ENCODE results near the gene ALDH3B2. TPM values are rescaled to one million over a fixed set of nuclear protein-coding genes. Genes with fewer than 3 reads are reported as not detected.

ALDH3B2 gene
- total RNA-seq, 1 donor from 2014 or later, result 3.1 TPM

DNA sequence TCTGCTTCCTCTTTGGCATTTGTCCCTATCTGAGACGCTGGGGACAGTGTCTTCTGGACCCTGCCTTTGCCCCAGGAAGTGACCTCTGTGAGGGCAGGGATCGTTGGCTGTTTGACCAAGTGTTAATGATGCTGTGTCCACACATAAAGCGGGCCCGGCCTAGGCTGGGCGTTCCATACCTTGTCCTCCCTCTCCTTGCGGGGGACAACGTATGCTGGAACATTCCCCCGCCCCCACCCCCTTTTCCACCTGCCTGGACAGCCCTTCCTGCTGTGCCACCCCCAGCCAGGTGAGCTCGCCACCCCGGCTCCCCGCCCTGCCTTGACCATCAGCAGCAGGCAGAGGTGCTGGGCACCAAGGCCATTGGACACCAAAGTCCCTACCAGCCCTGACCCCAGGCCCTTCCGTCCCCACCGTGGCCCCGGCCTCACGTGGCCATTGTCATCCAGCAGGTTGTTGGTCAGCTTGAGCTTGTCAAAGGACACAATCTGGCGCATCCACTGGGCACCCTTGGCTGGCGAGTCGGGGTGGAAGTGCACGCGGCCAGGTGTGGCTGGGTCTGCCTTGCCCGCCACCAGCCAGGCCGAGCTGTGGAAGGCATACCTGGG is 40.6 kb downstream of the ALDH3B2 start:
- Mint-ChIP-seq H3K36me3 (no peaks in the 10 kb centered on the region), H3K4me1 (peaks cover 8% of the 10 kb centered on the region), H3K4me3 (no peak overlapping the region), H3K27me3 (ENCODE audit: low read depth) (peaks cover 4% of the 10 kb centered on the region), H3K27ac (no peak overlapping the region), H3K9me3 (no peaks in the 10 kb centered on the region)
- TF ChIP-seq, protein P1, sequence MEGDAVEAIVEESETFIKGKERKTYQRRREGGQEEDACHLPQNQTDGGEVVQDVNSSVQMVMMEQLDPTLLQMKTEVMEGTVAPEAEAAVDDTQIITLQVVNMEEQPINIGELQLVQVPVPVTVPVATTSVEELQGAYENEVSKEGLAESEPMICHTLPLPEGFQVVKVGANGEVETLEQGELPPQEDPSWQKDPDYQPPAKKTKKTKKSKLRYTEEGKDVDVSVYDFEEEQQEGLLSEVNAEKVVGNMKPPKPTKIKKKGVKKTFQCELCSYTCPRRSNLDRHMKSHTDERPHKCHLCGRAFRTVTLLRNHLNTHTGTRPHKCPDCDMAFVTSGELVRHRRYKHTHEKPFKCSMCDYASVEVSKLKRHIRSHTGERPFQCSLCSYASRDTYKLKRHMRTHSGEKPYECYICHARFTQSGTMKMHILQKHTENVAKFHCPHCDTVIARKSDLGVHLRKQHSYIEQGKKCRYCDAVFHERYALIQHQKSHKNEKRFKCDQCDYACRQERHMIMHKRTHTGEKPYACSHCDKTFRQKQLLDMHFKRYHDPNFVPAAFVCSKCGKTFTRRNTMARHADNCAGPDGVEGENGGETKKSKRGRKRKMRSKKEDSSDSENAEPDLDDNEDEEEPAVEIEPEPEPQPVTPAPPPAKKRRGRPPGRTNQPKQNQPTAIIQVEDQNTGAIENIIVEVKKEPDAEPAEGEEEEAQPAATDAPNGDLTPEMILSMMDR (IDR thresholded peaks at IDR 0.05; ENCODE audit: unreplicated experiment), result no peak
- DNase-seq (ENCODE audit: low spot score in 2 of 2, unreplicated experiment in 2 of 2), result peak in 1 of 2 experiments; percentile 36

DNA sequence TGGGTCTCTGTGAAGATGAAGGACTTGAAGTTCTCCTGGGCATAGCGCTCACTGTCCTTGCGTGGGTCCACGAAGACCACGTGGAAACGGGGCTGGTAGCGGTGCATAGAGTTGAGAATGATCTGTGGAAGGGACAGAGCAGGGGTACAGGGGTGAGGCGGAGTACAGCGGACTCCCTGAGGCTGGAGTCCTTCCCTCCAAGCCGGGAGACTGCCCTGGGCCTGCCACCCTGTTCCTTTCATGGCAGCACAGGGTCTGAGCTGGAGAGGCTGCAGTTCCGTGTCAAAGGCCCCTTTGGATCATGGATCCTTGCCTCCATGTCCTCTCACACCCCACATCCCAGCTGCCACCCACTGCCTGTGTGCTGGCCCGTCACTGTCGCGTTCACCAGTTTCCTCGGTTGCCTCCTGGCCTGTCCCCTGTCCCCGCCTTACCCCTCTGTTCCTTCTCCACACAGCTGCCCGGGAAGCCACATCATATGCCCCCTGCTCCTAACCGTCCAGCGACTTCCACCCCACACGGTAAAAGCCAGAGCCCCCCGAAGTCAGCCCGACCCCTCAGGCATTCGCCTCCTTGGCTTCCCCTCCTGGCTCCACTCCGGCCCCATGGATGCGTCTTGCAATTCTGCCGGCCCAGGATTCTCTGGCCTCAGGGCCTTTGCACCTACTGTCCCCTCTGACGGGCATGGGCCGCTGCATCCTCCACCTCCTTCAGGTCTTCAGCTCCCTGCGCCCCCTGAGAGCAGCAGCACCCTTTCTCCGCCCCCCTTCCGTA is 41.3 kb downstream of the ALDH3B2 start:
- DNase-seq (ENCODE audit: low spot score in 2 of 2, unreplicated experiment in 2 of 2), result no peak
- Mint-ChIP-seq H3K27me3 (ENCODE audit: low read depth) (peaks cover under 1% of the 10 kb centered on the region), H3K36me3 (no peaks in the 10 kb centered on the region), H3K9me3 (no peaks in the 10 kb centered on the region), H3K4me1 (peaks cover 8% of the 10 kb centered on the region), H3K4me3 (no peak overlapping the region), H3K27ac (no peak overlapping the region)
- TF ChIP-seq, protein P1 (IDR thresholded peaks at IDR 0.05; ENCODE audit: unreplicated experiment), result no peak

DNA sequence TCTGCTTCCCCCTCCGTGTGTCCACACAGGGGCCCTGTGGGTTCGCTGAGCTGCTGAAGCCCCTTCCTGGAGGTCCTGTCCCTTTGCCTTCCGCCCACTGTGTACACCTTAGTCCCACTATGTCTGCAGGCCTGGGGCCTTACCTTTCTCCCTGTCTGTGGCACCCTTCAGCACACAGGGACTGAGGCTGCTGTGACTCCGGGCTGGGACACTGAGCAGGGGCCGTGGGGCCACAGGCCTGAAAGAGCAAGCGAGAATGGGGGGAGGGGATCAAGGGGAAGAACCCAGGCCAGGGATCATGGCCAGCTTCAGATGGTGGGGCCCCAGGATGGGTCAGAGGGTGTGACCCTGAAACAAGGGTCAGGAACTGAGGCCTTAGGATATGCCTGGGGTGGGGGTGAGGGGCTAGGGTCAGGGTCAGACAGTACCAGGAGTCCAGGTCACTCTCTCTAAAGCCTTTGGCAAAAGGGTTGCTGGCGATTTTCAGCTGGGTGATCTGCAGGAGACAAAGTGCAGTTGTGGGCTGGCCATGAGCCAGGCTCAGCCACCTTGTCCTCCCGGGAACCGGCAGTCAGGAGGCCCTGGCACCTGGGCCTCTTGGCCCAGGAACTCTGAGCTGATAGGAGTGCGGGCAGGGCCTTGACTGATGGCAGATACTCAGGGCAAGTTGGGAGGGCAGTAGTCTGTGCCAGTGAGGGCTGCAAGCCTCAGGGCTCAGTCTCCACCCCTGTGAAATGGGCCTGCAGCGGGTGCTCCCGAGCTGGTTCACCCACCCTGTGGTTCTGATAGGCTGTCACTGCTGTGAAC is 42.0 kb downstream of the ALDH3B2 start:
- TF ChIP-seq, protein P1 (IDR thresholded peaks at IDR 0.05; ENCODE audit: unreplicated experiment), result no peak
- Mint-ChIP-seq H3K9me3 (no peaks in the 10 kb centered on the region), H3K4me3 (peak overlapping the region; percentile 59), H3K27me3 (ENCODE audit: low read depth) (no peaks in the 10 kb centered on the region), H3K27ac (no peak overlapping the region), H3K4me1 (peaks cover 8% of the 10 kb centered on the region), H3K36me3 (peaks cover under 1% of the 10 kb centered on the region)
- no peak for DNase-seq (ENCODE audit: low spot score in 2 of 2, unreplicated experiment in 2 of 2)

DNA sequence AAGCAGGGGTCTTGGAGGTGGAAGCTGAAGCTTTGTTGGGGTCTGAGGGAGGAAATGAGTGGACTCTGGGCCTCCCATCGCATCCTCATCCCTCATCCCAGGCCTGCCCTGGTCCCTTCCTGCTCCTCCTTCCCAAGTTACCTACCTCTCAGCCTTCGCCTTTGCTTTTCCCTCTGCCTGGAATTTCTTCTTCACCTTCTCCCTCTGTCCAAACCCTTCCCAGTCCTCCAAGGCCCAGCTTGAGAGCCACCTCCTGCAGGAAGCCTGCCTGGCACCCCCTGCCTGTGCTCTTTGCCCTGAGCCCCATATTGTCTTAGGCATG is 42.6 kb downstream of the ALDH3B2 start:
- H3K27ac Mint-ChIP-seq, result no peak overlapping the region
- no peaks in the 10 kb centered on the region for H3K27me3 Mint-ChIP-seq (ENCODE audit: low read depth)

DNA sequence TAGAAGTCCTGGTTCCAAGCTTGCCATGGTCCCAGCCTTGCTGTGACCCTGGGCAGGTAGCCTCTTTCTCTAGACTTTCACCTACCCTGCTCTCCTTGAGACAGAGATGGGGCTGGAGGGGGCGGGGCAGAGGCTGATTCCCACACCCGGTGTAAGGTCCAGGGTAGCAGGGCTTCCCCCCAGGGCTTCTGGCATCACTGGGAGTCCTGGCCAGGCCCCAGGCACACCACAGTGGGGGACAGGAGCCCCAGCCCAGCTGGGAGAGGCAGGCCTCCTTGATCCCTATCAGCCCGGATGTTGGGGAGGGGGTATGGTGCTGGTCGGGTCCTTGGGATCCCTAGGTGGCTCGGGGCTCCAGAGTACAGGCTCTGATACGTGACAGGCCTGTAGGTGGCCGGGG is 43.0 kb downstream of the ALDH3B2 start:
- no peak overlapping the region for H3K27ac Mint-ChIP-seq
- peaks cover 8% of the 10 kb centered on the region for H3K4me1 Mint-ChIP-seq
- TF ChIP-seq, protein P1 (IDR thresholded peaks at IDR 0.05; ENCODE audit: unreplicated experiment), result no peak
- H3K27me3 Mint-ChIP-seq (ENCODE audit: low read depth), result no peaks in the 10 kb centered on the region
- DNase-seq (ENCODE audit: low spot score in 2 of 2, unreplicated experiment in 2 of 2), result no peak
- H3K36me3 Mint-ChIP-seq, result peaks cover 9% of the 10 kb centered on the region
- no peaks in the 10 kb centered on the region for H3K9me3 Mint-ChIP-seq
- peak overlapping the region; percentile 80 for H3K4me3 Mint-ChIP-seq

More for the DNA sequence above, 42.6 kb downstream of the ALDH3B2 start:
- H3K4me3 Mint-ChIP-seq, result peak overlapping the region; percentile 59
- TF ChIP-seq, protein P1 (IDR thresholded peaks at IDR 0.05; ENCODE audit: unreplicated experiment), result no peak
- no peak for DNase-seq (ENCODE audit: low spot score in 2 of 2, unreplicated experiment in 2 of 2)
- no peaks in the 10 kb centered on the region for H3K9me3 Mint-ChIP-seq
- peaks cover 5% of the 10 kb centered on the region for H3K36me3 Mint-ChIP-seq
- peaks cover 8% of the 10 kb centered on the region for H3K4me1 Mint-ChIP-seq

Data from mesothelial cell of epicardium (in vitro differentiated cells).